Skeletal muscle cell (primary cell): ENCODE data around the gene ASB14.
A peak's percentile ranks its signal among the peaks of the same experiment; 100 is the strongest.

ENCODE experiments used
- DNase-seq: peaks from one replicate; pipeline ENCODE4 v3.0.0-alpha.2; 2010; ENCODE audit warnings: low read depth
- H3K4me3 ChIP-seq: 2 replicates; pipeline ENCODE4 v1.5.1; 2011; ENCODE audit warnings: low read depth, mild to moderate bottlenecking, control low read depth, low read length, moderate library complexity

The ASB14 gene

GRCh38 chr3:57268416-57268815 is 24.1 kb downstream of the ASB14 start:
- no peak overlapping the region for H3K4me3 ChIP-seq
- no peak for DNase-seq

GRCh38 chr3:57261929-57262328 is 30.6 kb downstream of the ASB14 start:
- H3K4me3 ChIP-seq, result no peak overlapping the region
- no peak for DNase-seq

DNA sequence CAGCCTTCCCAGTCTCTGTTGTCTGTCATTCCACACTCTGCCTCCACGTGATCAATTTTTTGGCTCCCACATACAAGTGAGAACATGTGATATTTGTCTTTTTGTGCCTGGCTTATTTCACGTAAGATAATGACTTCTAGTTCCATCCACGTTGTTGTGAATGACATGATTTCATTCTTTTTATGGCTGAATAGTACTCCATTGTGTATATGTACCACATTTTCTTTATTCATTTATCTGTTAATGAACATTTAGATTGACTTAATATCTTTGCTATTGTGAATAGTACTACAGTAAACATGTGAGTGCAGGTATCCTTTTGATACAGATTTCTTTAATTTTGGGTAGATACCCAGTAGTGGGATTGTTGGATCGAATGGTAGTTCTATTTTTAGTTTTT is 31.4 kb downstream of the ASB14 start:
- no peak for DNase-seq

GRCh38 chr3:57257678-57258077 is 34.8 kb downstream of the ASB14 start:
- H3K4me3 ChIP-seq, result no peak overlapping the region
- DNase-seq, result no peak

More for the DNA sequence above, 31.4 kb downstream of the ASB14 start:
- no peak overlapping the region for H3K4me3 ChIP-seq

DNA sequence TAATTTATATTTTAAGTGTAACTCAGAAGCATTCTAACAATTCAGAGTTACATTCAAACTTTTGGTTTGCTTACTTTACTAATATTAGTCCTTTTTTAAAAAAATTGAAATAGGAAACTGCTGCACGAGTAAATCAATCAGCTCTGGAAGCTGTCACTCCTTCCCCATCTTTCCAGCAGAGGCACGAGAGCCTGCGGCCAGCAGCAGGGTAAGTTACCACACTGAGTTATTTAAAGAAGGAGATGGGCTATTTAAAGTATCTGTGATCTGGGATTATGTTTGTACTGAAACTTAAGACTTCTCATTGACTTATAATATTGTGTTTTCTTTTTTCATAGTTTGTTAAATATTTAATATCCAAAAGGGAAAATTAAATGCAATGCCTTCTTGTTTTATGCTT is 35.6 kb downstream of the ASB14 start:
- DNase-seq, result no peak
- no peak overlapping the region for H3K4me3 ChIP-seq

- H3K4me3 ChIP-seq, result no peak overlapping the region
- no peak for DNase-seq
These were observed 40.1 kb downstream of the ASB14 start for GRCh38 chr3:57252404-57252803.

DNA sequence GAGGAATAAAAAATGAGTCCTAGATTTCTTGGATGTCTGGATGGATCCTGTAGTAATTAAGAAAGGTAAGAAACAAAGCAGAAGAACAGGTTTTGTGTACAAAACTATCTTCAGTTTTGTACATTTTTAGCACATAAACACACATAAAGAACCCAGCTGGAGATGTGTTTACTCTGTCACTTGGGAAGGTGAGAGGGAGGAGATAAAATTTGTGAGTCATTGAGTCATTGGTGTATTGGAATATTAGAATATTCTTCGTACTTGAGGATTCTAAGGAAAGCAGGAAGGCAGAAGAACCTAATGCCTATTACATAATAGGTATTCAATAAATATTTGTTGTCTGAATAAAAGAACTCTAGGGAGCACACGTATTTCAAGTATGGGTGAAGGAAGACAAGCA is 47.5 kb downstream of the ASB14 start:
- no peak for DNase-seq
- H3K4me3 ChIP-seq, result no peak overlapping the region

DNA sequence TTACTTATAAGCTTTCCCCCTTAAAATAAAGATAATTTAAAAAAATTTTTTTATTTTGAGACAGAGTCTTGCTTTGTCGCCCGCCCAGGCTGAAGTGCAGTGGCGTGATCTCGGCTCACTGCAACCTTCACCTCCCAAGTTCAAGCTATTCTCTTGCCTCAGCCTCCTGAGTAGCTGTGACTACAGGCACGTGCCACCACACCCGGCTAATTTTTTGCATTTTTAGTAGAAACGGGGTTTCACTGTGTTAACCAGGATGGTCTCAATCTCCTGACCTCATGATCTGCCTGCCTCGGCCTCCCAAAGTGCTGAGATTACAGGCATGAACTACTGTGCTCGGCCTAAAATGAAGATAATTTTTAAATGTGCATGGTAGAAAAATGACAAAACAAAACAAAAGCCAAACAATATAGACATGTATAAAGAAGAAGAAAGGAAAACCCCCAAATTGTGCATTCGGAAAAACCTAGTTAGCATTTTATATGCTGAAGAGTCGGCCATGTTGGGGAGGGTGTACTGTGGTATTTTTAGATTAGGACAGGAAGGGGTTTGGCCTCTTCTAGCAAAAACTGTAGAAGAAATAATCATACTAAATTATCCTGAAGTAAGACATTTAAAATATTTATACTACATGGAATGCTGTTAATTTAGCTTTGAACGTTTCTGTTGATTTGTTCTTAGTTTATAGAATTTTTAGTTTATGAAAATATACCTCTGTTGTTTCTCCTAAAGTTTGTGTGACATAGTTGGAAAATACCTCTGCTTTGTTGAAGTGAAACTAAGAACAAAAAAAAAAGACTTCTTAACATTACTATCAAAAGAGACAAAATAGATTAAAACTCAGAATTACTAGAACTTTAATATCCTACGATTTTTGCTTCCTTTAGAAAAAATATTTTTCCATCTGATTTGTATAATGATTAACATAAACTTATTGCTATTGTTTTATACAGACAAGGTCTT is 57.6 kb downstream of the ASB14 start:
- no peak overlapping the region for H3K4me3 ChIP-seq
- no peak for DNase-seq

- H3K4me3 ChIP-seq, result no peak overlapping the region
- no peak for DNase-seq
These were observed 58.7 kb downstream of the ASB14 start for GRCh38 chr3:57233799-57234198.

DNA sequence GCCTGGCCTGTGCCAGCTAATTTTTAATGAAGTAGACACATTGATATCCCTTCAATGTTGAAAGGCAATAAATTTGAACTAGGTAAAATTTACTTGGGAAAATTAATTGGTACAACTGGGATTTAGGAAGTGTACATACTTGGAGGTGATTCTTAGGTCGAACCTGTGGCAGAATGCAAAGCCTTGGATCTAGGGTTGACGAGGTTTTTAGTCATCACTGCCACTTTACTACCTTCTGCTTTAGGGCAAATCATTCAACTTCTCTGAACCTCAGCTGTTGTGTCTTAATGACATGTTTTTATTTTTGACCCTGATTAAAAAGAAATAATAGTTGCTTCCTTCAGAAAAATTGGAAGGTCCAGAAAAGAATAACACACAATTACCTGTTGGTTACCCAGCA is 62.5 kb downstream of the ASB14 start:
- no peak for DNase-seq
- no peak overlapping the region for H3K4me3 ChIP-seq

GRCh38 chr3:57227930-57228751 is 64.3 kb downstream of the ASB14 start:
- no peak for DNase-seq
- H3K4me3 ChIP-seq, result peak overlapping the region; percentile 86

- peak; percentile 60 for DNase-seq
These were observed 65.1 kb downstream of the ASB14 start, which contains the start of gene APPL1 for GRCh38 chr3:57227204-57227929. APPL1 (plus strand) TSS chr3:57227729; CDS start chr3:57227884, 155 bp downstream.

GRCh38 chr3:57226176-57226575 is 66.3 kb downstream of the ASB14 start:
- DNase-seq, result no peak
- no peak overlapping the region for H3K4me3 ChIP-seq

More at GRCh38 chr3:57227204-57227929, 65.1 kb downstream of the ASB14 start, which contains the start of gene APPL1:
- peak within 1 kb of the TSS; percentile 86 for H3K4me3 ChIP-seq

- no peak overlapping the region for H3K4me3 ChIP-seq
- DNase-seq, result no peak
These were observed 67.6 kb downstream of the ASB14 start for GRCh38 chr3:57224856-57225255.

- no peak overlapping the region for H3K4me3 ChIP-seq
- no peak for DNase-seq
These were observed 70.6 kb downstream of the ASB14 start for GRCh38 chr3:57221883-57222282.
